PC-3 (cell line): ENCODE data around the gene MRFAP1L1. TPM values are rescaled to one million over a fixed set of nuclear protein-coding genes. Genes with fewer than 3 reads are reported as not detected.

ENCODE experiments used
- ATAC-seq: fragments of 200-7000 bp; cut with Tn5 transposase; 2 replicates; pipeline ENCODE4 v1.9.1; 2020; ENCODE audit warnings: mild to moderate bottlenecking, moderate library complexity
- BruUV-seq: library from RNA; stranded (reverse); fragments of 400-500 nt; replicated peaks from 2 replicates; lab custom pipeline; 2021; lab: Mats Ljungman, UMichigan
- CTCF ChIA-PET: fragments of 300-600 bp; sonication (Branson Sonifier 250); formaldehyde crosslinking; loops from one replicate; lab custom pipeline; 2022; ENCODE audit warnings: antibody characterized with exemption; lab: Charles Lee
- POLR2A ChIA-PET: fragments of 300-600 bp; sonication (Branson Sonifier 250); formaldehyde crosslinking; loops from one replicate; lab custom pipeline; 2022; ENCODE audit warnings: antibody characterized with exemption; ENCODE audit not compliant: unreplicated experiment; lab: Charles Lee
- DNase-seq: peaks from one replicate; pipeline ENCODE4 v3.0.0-alpha.2; 2015
- H2AFZ ChIP-seq: fragments of 300-600 bp; sonication (generic); 2 replicates; pipeline ENCODE4 v1.6.0; 2016; ENCODE audit warnings: antibody characterized with exemption, low read length
- H3F3A ChIP-seq: fragments of 300-600 bp; sonication (generic); one replicate; pipeline ENCODE4 v1.6.0; 2017; ENCODE audit warnings: antibody characterized with exemption, low read length, control low read depth, mild to moderate bottlenecking; ENCODE audit not compliant: unreplicated experiment
- H3K27ac ChIP-seq: fragments of 300-600 bp; sonication (generic); 2 replicates; pipeline ENCODE4 v1.5.1; 2016; ENCODE audit warnings: mild to moderate bottlenecking, low read length
- H3K27me3 ChIP-seq: fragments of 300-600 bp; sonication (generic); 2 replicates; pipeline ENCODE4 v1.6.1; 2016; ENCODE audit warnings: low read length, mixed read lengths
- H3K36me3 ChIP-seq: fragments of 300-600 bp; sonication (generic); 2 replicates; pipeline ENCODE4 v1.6.1; 2016; ENCODE audit warnings: low read depth, mixed run types, low read length, mixed read lengths
- H3K4me1 ChIP-seq: fragments of 300-600 bp; sonication (generic); 2 replicates; pipeline ENCODE4 v1.5.1; 2016; ENCODE audit warnings: low read length; ENCODE audit not compliant: insufficient read depth
- H3K4me2 ChIP-seq: fragments of 300-600 bp; sonication (generic); 2 replicates; pipeline ENCODE4 v1.6.0; 2016; ENCODE audit warnings: low read length
- H3K4me3 ChIP-seq: fragments of 300-600 bp; sonication (generic); 2 replicates; pipeline ENCODE4 v1.5.1; 2016; ENCODE audit warnings: mild to moderate bottlenecking, low read length, mixed read lengths
- H3K79me2 ChIP-seq: fragments of 300-600 bp; sonication (generic); 2 replicates; pipeline ENCODE4 v1.6.1; 2017; ENCODE audit warnings: low read length, mixed read lengths
- H3K9ac ChIP-seq: fragments of 300-600 bp; sonication (generic); 2 replicates; pipeline ENCODE4 v1.6.0; 2016; ENCODE audit warnings: mild to moderate bottlenecking, low read length
- H3K9me2 ChIP-seq: fragments of 300-600 bp; sonication (generic); replicated peaks from 2 replicates; pipeline ENCODE4 v1.6.1; 2016; ENCODE audit warnings: mixed run types, low read length, mixed read lengths
- H3K9me3 ChIP-seq: fragments of 300-600 bp; sonication (generic); 2 replicates; pipeline ENCODE4 v1.6.1; 2016; ENCODE audit warnings: low read length, mixed read lengths
- H4K20me1 ChIP-seq: fragments of 300-600 bp; sonication (generic); 2 replicates; pipeline ENCODE4 v1.6.1; 2016; ENCODE audit warnings: low read length, mixed read lengths
- EZH2 ChIP-seq: fragments of 300-600 bp; sonication (generic); IDR thresholded peaks from one replicate; pipeline ENCODE4 v1.6.1; 2017; ENCODE audit warnings: antibody characterized with exemption, mild to moderate bottlenecking, low read length; ENCODE audit not compliant: unreplicated experiment
- EZH2phosphoT487 ChIP-seq: fragments of 300-600 bp; sonication (generic); IDR thresholded peaks from 2 replicates; pipeline ENCODE4 v1.6.1; 2018; ENCODE audit warnings: mild to moderate bottlenecking, antibody characterized with exemption, low read length, borderline replicate concordance
- intact Hi-C: fragments of 100-400 bp; cut with micrococcal nuclease; formaldehyde crosslinking; loops from 2 replicates; pipeline ENCODE4 v1.9.0; 2023
- total RNA-seq: library from RNA; depleted of rRNA; stranded (reverse); fragments of >200 nt; gene quantifications from 2 replicates; pipeline ENCODE4 v1.2.3, GENCODE V29; 2014
- TF ChIP-seq, protein P1 (sequence below): fragments of 300-600 bp; sonication (generic); conservative IDR thresholded peaks from 2 replicates; pipeline ENCODE4 v1.5.1; 2017; ENCODE audit warnings: antibody characterized with exemption, low read depth, mild to moderate bottlenecking, low read length

The MRFAP1L1 gene
- total RNA-seq, 1 experiment from 2014 or later, result 50.5 TPM

DNA sequence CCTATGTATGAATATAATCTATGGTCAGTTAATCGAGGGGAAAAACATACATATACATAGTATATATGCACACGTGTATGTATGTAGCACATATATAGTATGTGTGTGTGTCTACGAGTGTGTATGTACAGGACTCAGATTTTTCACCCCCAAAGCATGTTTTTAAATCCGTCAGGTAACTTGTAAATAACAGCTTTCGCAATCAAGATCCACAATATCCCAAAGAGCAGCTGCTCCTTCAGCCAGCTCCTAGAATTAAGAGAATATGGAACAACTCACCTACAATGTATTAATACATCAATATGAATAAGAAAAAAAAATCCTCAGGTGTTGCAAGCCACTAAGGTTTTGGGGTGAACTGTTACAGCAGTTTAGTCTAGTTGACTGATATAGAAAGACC, 3.5 kb downstream of the MRFAP1L1 start:
- ATAC-seq (no peak), DNase-seq (no peak)
- Histone ChIP-seq H3K27me3 (no peaks in the 10 kb centered on the region), H3K9ac (no peak overlapping the region), H3K79me2 (peaks cover 69% of the 10 kb centered on the region), H4K20me1 (0 out of 2 replicates have a peak, but pooled peaks cover 8% of the 10 kb centered on the region), H3K4me3 (no peak overlapping the region), H3K9me3 (no peaks in the 10 kb centered on the region), H3K4me1 (peaks cover 14% of the 10 kb centered on the region), H3K9me2 (no peaks in the 10 kb centered on the region), H3F3A (no peaks in the 10 kb centered on the region), H3K4me2 (peak overlapping the region; percentile 99; the same call in 1 of the 2 replicates), H2AFZ (no peak overlapping the region), H3K36me3 (peaks cover 13% of the 10 kb centered on the region; the same call in 1 of the 2 replicates), H3K27ac (no peak overlapping the region)
- intact Hi-C loops, result loop anchor here (1.0 kb wide), 1 partner anchor 30 kb away; no protein-coding TSS in a partner anchor
- CTCF ChIA-PET, result no interaction called here
- no TSS peak for BruUV-seq
- POLR2A ChIA-PET, result no interaction called here
- TF ChIP-seq, protein P1, sequence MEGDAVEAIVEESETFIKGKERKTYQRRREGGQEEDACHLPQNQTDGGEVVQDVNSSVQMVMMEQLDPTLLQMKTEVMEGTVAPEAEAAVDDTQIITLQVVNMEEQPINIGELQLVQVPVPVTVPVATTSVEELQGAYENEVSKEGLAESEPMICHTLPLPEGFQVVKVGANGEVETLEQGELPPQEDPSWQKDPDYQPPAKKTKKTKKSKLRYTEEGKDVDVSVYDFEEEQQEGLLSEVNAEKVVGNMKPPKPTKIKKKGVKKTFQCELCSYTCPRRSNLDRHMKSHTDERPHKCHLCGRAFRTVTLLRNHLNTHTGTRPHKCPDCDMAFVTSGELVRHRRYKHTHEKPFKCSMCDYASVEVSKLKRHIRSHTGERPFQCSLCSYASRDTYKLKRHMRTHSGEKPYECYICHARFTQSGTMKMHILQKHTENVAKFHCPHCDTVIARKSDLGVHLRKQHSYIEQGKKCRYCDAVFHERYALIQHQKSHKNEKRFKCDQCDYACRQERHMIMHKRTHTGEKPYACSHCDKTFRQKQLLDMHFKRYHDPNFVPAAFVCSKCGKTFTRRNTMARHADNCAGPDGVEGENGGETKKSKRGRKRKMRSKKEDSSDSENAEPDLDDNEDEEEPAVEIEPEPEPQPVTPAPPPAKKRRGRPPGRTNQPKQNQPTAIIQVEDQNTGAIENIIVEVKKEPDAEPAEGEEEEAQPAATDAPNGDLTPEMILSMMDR, result no peak
- no peak for TF ChIP-seq EZH2phosphoT487
- no peak for TF ChIP-seq EZH2

- ChIA-PET CTCF (no interaction called here), POLR2A (no interaction called here)
- TF ChIP-seq EZH2, result no peak
- TF ChIP-seq, protein P1, result no peak
- TF ChIP-seq EZH2phosphoT487, result no peak
- Histone ChIP-seq H3K4me3 (no peak overlapping the region), H3K27me3 (no peaks in the 10 kb centered on the region), H3F3A (no peaks in the 10 kb centered on the region), H3K36me3 (peaks cover 13% of the 10 kb centered on the region; the same call in 1 of the 2 replicates), H3K27ac (no peak overlapping the region), H3K9me3 (no peaks in the 10 kb centered on the region), H3K9ac (no peak overlapping the region), H2AFZ (no peak overlapping the region), H4K20me1 (0 out of 2 replicates have a peak, but pooled peaks cover 8% of the 10 kb centered on the region), H3K4me1 (peaks cover 14% of the 10 kb centered on the region), H3K4me2 (no peak overlapping the region), H3K9me2 (no peaks in the 10 kb centered on the region), H3K79me2 (peaks cover 69% of the 10 kb centered on the region)
- intact Hi-C loops, result loop anchor here (1.0 kb wide), 1 partner anchor 29 kb away; no protein-coding TSS in a partner anchor
- ATAC-seq (no peak), DNase-seq (no peak)
- no TSS peak for BruUV-seq
Measured at GRCh38 chr4:6705646-6706045, 4.0 kb downstream of the MRFAP1L1 start.

GRCh38 chr4:6703786-6704185, 5.9 kb downstream of the MRFAP1L1 start:
- TF ChIP-seq EZH2 (no peak), EZH2phosphoT487 (no peak)
- TF ChIP-seq, protein P1, result no peak
- H3K79me2 ChIP-seq, result peaks cover 61% of the 10 kb centered on the region
- H3K9me3 ChIP-seq, result no peaks in the 10 kb centered on the region
- intact Hi-C loops, result no loop called here
- ATAC-seq (no peak), DNase-seq (no peak)
- no peaks in the 10 kb centered on the region for H3K9me2 ChIP-seq
- peaks cover 13% of the 10 kb centered on the region; the same call in 1 of the 2 replicates for H3K36me3 ChIP-seq
- no peak overlapping the region for H3K9ac ChIP-seq
- BruUV-seq, result no TSS peak
- CTCF ChIA-PET, result no interaction called here
- H4K20me1 ChIP-seq, result 0 out of 2 replicates have a peak, but pooled peaks cover 8% of the 10 kb centered on the region
- peaks cover 14% of the 10 kb centered on the region for H3K4me1 ChIP-seq
- no peak overlapping the region for H3K4me2 ChIP-seq
- POLR2A ChIA-PET, result no interaction called here
- H3K4me3 ChIP-seq, result no peak overlapping the region
- no peaks in the 10 kb centered on the region for H3K27me3 ChIP-seq
- H3F3A ChIP-seq, result no peaks in the 10 kb centered on the region
- no peak overlapping the region for H3K27ac ChIP-seq
- H2AFZ ChIP-seq, result no peak overlapping the region
